T-helper 1 cell treated with Interleukin-12 subunit alpha and Interleukin-12 subunit beta and Interleukin-4 antibody, amounts not matched to agents 30 μg/mL and 1 μg/mL, for 36 hours (primary cell): ENCODE measurements around the gene TMEM150B.

Experiments used
- H3K27ac Mint-ChIP-seq: one replicate; pipeline ENCODE4 v1.8.0; 2021; ENCODE audit warnings: mild to moderate bottlenecking, mixed read lengths
- H3K27me3 Mint-ChIP-seq: one replicate; pipeline ENCODE4 v1.8.0; 2021; ENCODE audit warnings: low read depth, mixed read lengths
- H3K36me3 Mint-ChIP-seq: one replicate; pipeline ENCODE4 v1.8.0; 2021; ENCODE audit warnings: low read depth, mixed read lengths
- H3K4me1 Mint-ChIP-seq: one replicate; pipeline ENCODE4 v1.8.0; 2021; ENCODE audit warnings: low read depth, mixed read lengths
- H3K4me3 Mint-ChIP-seq: one replicate; pipeline ENCODE4 v1.8.0; 2021; ENCODE audit warnings: mild to moderate bottlenecking, moderate library complexity, mixed read lengths
- H3K9me3 Mint-ChIP-seq: one replicate; pipeline ENCODE4 v1.8.0; 2021; ENCODE audit warnings: mixed read lengths

Gene TMEM150B

DNA sequence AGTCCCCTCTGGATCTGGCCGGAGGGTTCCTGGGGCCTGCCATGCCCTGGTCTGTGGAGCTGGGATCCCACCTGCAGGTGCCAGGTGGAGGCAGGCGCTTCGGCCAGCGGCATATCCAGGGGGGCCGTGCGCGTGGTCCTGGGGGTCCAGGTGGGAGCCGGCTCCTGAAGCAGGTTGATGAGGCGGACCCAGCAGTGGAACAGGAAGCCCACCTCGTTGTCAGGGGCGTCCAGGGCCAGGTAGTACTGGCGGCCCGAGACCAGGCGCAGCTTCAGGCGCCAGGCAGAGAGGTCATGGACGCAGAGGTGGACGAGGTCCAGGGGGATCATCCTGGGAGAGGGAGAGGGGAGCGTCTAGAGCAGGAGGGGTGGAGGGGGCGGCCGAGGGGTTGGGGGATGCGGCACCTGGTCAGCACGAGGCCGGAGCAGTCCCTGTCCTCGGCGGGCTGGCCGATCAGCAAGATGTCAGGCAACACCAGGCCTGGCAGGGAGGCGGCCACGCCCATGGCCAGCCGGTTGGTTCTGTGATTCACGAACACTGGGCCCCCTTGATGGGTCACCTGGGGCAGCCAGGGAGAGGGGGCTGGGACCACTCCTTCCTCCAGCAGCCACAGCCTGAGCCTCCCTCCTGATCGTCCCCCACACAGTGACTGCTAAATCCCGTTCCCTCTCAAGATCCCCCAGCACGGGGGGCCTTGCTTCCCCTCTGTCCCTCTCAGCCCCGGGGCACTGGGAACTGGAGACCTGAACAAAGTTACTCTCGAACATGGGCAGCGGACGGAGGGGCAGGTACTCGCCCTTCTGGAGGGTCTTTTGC lies 37.2 kb upstream of the TMEM150B start:
- H3K9me3 Mint-ChIP-seq: no peaks in the 10 kb centered on the region
- H3K27ac Mint-ChIP-seq: no peak overlapping the region
- H3K4me3 Mint-ChIP-seq: no peak overlapping the region
- H3K36me3 Mint-ChIP-seq: no peaks in the 10 kb centered on the region
- H3K27me3 Mint-ChIP-seq: peaks cover 7% of the 10 kb centered on the region
- no peaks in the 10 kb centered on the region for H3K4me1 Mint-ChIP-seq

DNA sequence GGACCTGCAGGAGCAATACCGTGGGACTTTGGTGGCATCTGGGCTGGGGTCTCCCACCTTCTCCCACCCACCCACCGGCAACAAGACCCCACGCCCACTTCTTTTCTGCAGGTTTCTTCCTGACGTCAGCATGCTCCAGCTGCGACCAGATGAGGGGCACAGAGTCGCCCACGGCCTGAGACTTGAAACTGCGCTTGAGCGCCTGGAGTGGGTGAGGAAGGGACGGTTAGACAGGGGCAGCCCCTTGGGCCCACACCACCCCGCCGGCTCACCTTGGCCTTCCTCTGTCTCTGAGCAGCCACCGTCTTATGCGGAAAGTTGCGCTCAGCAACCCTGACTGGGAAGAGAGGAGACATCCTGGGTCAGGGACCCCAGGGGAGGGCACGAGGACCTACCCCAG lies 35.8 kb upstream of the TMEM150B start:
- H3K4me1 Mint-ChIP-seq: no peaks in the 10 kb centered on the region
- H3K27ac Mint-ChIP-seq: no peak overlapping the region
- H3K9me3 Mint-ChIP-seq: no peaks in the 10 kb centered on the region
- no peak overlapping the region for H3K4me3 Mint-ChIP-seq
- H3K27me3 Mint-ChIP-seq: peaks cover 14% of the 10 kb centered on the region
- no peaks in the 10 kb centered on the region for H3K36me3 Mint-ChIP-seq

- Mint-ChIP-seq H3K36me3 (no peaks in the 10 kb centered on the region), H3K27ac (no peak overlapping the region), H3K4me3 (no peak overlapping the region), H3K4me1 (no peaks in the 10 kb centered on the region), H3K9me3 (no peaks in the 10 kb centered on the region), H3K27me3 (peaks cover 25% of the 10 kb centered on the region)
Measured at GRCh38 chr19:55358943-55359908, 34.1 kb upstream of the TMEM150B start.

DNA sequence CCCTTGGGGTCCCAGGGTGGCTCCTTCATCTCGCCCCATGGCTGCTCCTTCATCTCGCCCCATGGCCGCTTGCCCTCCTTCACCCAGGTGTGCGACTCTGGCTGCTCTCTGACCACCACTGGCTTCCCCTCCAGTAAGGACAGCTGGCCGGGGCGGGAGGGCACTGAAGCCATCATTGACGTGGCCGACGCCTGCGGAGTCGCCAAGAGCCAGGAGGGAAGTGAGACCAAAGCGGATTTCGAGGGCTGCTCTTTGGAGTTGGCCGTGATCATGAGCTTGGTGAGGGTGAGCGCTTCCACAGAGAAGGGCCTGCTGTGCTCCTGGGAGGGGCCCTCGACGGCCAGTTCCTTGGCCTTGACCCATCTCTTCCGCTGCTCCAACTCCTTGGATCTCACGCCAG lies 33.4 kb upstream of the TMEM150B start:
- H3K27me3 Mint-ChIP-seq: peaks cover 31% of the 10 kb centered on the region

GRCh38 chr19:55355213-55355821 lies 30.2 kb upstream of the TMEM150B start:
- Mint-ChIP-seq H3K36me3 (no peaks in the 10 kb centered on the region), H3K9me3 (no peaks in the 10 kb centered on the region), H3K4me3 (no peak overlapping the region), H3K27me3 (peaks cover 58% of the 10 kb centered on the region), H3K4me1 (peaks cover 12% of the 10 kb centered on the region), H3K27ac (no peak overlapping the region)

More for the DNA sequence above, 33.4 kb upstream of the TMEM150B start:
- no peaks in the 10 kb centered on the region for H3K36me3 Mint-ChIP-seq
- H3K4me1 Mint-ChIP-seq: peaks cover under 1% of the 10 kb centered on the region
- H3K27ac Mint-ChIP-seq: no peak overlapping the region
- no peaks in the 10 kb centered on the region for H3K9me3 Mint-ChIP-seq
- no peak overlapping the region for H3K4me3 Mint-ChIP-seq

GRCh38 chr19:55354698-55355212 lies 29.6 kb upstream of the TMEM150B start, which contains the start of gene COX6B2:
Gene COX6B2 (minus strand): TSS chr19:55354719. CDS start chr19:55354521, 198 bp downstream.
- H3K9me3 Mint-ChIP-seq: no peaks in the 10 kb centered on the region
- no peaks in the 10 kb centered on the region for H3K36me3 Mint-ChIP-seq
- H3K27me3 Mint-ChIP-seq: peaks cover 58% of the 10 kb centered on the region
- H3K4me1 Mint-ChIP-seq: peaks cover 12% of the 10 kb centered on the region
- no peak within 1 kb of the TSS for H3K27ac Mint-ChIP-seq
- H3K4me3 Mint-ChIP-seq: peak within 1 kb of the TSS; percentile 81

DNA sequence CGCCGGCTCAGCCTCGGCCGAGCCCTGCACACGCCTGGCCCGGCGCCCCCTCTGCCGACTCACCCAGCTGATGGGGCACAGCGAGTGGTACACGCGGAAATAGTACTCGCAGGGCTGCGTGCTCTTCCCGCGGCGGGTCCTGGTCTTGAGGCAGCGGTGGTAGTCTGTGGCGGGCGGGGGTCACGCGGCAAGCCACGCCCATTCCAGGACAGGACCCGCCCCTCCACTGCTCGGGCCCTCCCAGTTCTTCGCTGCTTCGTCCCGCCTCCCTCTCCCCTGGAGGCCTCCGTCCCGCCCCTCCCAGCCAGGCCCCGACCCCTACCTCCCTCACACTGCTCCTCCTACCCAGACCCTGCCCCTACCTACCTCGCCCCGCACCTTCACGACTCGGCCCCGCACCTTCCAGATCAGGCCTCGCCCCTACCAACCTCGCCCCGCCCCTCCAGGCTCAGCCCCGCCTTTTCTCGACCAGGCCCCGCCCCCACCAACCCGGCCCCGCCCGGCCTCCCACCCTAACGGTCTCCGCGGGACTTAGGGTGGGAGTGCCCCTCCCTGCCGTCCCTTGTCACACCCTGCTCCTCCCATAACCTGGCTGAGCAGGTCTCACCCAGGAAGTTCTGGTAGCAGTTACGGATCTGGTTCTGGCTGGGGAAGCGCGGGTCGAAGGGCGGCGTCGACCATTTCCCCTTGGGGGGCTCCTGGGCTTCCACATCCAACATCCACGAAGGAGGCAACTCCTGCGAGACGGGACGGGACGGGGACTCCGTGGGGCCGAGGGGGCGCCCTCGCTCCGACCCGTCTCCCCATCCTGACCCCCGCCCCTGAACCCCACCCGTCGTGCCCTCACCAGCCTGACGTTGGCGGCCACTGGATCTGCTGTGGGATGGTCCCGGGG lies 28.9 kb upstream of the TMEM150B start:
- Mint-ChIP-seq H3K27me3 (peaks cover 58% of the 10 kb centered on the region), H3K4me1 (peaks cover 12% of the 10 kb centered on the region), H3K36me3 (no peaks in the 10 kb centered on the region), H3K4me3 (peak overlapping the region; percentile 81), H3K9me3 (no peaks in the 10 kb centered on the region), H3K27ac (no peak overlapping the region)

DNA sequence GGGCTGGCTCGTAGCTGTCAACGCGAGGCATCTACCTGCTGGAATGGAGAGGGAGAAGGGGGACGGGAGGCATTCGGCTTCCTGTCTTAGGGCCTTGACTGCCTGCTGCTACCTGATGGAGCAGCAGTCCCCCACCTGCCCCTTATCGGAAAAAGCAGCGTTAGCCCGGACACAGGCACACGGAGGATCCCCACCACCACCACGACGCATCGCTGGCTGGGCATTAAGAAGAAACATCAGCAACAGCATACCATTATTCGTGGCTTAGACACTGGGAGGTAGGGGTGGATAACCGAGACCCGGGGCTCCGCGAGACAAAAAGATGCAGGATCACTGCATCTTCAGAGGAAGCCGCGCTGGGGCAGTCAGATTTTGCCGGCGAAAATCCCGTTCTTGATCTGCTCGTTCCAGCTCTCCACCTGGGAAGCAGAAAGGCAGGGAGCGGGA lies 28.2 kb upstream of the TMEM150B start:
- Mint-ChIP-seq H3K4me3 (peak overlapping the region; percentile 81), H3K4me1 (peaks cover 12% of the 10 kb centered on the region), H3K27ac (no peak overlapping the region), H3K36me3 (no peaks in the 10 kb centered on the region), H3K27me3 (peaks cover 58% of the 10 kb centered on the region), H3K9me3 (no peaks in the 10 kb centered on the region)

DNA sequence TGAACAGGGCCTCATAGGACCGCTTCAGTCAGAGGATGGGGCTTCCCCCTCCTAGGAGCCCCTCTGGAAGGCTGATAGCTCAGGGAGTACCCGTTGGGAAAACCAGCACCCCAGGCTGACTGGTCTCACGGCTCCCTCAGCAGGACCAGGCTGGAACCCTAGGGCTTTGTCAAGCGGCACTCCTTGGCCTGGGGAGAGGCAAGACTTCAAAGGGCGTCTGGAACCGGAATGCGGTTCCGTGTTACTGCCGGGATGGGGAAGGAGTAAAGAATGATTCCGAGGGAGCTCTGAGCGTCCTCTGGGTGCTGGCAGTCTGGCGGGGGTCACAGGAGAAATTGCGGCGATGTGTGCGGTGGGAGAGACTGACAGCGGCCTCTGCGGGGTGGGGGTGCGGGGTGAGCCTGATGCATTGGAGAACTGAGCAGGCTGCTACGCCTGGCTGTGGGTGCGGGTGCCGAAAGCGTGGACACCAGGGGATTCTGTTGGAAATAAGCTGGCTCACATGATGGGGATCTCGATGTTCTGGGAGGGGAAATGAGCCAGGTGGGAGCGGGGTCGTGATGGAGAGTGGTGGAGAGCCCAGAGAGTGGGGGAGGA lies 27.5 kb upstream of the TMEM150B start:
- Mint-ChIP-seq H3K36me3 (no peaks in the 10 kb centered on the region), H3K27ac (no peak overlapping the region), H3K9me3 (no peaks in the 10 kb centered on the region), H3K27me3 (peaks cover 58% of the 10 kb centered on the region), H3K4me3 (peak overlapping the region; percentile 81), H3K4me1 (peaks cover 12% of the 10 kb centered on the region)

DNA sequence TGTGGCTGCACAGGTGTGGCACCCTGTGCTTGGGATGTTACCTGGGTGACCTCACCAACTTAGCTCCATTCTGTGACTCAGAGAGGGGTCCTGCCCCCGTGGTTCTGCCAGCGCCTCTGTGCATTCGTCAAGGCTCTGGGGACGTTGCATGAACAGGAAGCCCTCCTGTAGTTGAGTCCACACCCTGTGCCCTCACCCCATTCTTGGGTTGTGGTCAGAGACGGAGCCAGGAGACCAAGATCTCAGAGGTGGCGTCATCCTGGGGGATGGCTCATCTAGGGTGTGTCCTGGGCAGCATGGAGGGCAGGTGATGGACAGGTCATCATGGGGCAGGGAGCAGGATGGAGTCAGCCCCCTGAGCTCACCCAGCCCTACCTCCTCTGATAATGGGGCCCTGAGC lies 26.9 kb upstream of the TMEM150B start:
- no peaks in the 10 kb centered on the region for H3K36me3 Mint-ChIP-seq
- H3K4me3 Mint-ChIP-seq: no peak overlapping the region
- no peaks in the 10 kb centered on the region for H3K9me3 Mint-ChIP-seq
- H3K4me1 Mint-ChIP-seq: peaks cover 12% of the 10 kb centered on the region
- peaks cover 53% of the 10 kb centered on the region for H3K27me3 Mint-ChIP-seq
- no peak overlapping the region for H3K27ac Mint-ChIP-seq

GRCh38 chr19:55350620-55351315 lies 25.6 kb upstream of the TMEM150B start:
- Mint-ChIP-seq H3K27ac (no peak overlapping the region), H3K4me1 (peaks cover 12% of the 10 kb centered on the region), H3K4me3 (no peak overlapping the region), H3K27me3 (peaks cover 43% of the 10 kb centered on the region), H3K9me3 (no peaks in the 10 kb centered on the region), H3K36me3 (no peaks in the 10 kb centered on the region)

GRCh38 chr19:55348317-55349034 lies 23.3 kb upstream of the TMEM150B start:
- Mint-ChIP-seq H3K27me3 (peaks cover 27% of the 10 kb centered on the region), H3K27ac (no peak overlapping the region), H3K4me3 (no peak overlapping the region), H3K36me3 (peaks cover under 1% of the 10 kb centered on the region), H3K9me3 (no peaks in the 10 kb centered on the region), H3K4me1 (peaks cover 12% of the 10 kb centered on the region)
